CD4-positive, alpha-beta T cell (primary cell): ENCODE results near the gene GRM4. TPM values are rescaled to one million over a fixed set of nuclear protein-coding genes. Genes with fewer than 3 reads are reported as not detected.

Experiments
- ATAC-seq: fragments of 200-7000 bp; cut with Tn5 transposase; one replicate; pipeline ENCODE4 v1.10.0; 2022; ENCODE audit warnings: mild to moderate bottlenecking; ENCODE audit not compliant: poor library complexity
- CTCF ChIA-PET: fragments of 350-600 bp; sonication (Branson Sonifier 250); formaldehyde crosslinking; loops from one replicate; lab custom pipeline; 2021; ENCODE audit warnings: antibody characterized with exemption, inconsistent platforms; lab: Charles Lee
- POLR2A ChIA-PET: fragments of 350-600 bp; sonication (Branson Sonifier 250); formaldehyde crosslinking; loops from one replicate; lab custom pipeline; 2021; ENCODE audit warnings: antibody characterized with exemption, inconsistent platforms; lab: Charles Lee
- DNase-seq, 14 experiments: peaks; one replicate each; pipeline ENCODE4 v3.0.0-alpha.2; 2013 to 2020; ENCODE audit warnings: mixed read lengths in 2 of 14
- H3K27ac ChIP-seq, 2 donors: one replicate each; pipeline versions ENCODE4 v1.5.1 to v1.7.0; 2013; ENCODE audit warnings: low read length in 2 of 2, low read depth in 1 of 2, mild to moderate bottlenecking in 1 of 2
- H3K27me3 ChIP-seq, 2 experiments: 1 replicate in 1 of 2; 2 replicates in 1 of 2; pipeline versions ENCODE4 v1.6.1 to v1.7.0; 2013; ENCODE audit warnings: low read length in 2 of 2, control low read depth in 1 of 2, mild to moderate bottlenecking in 1 of 2, moderate library complexity in 1 of 2; ENCODE audit not compliant: insufficient read depth in 2 of 2, control insufficient read depth in 1 of 2
- H3K36me3 ChIP-seq: one replicate; pipeline ENCODE4 v1.6.1; 2013; ENCODE audit warnings: low read length, control low read depth; ENCODE audit not compliant: insufficient read depth
- H3K4me1 ChIP-seq: one replicate; pipeline ENCODE4 v1.6.1; 2013; ENCODE audit warnings: low read length, control low read depth; ENCODE audit not compliant: insufficient read depth
- H3K4me3 ChIP-seq: one replicate; pipeline ENCODE4 v1.5.1; 2013; ENCODE audit warnings: mild to moderate bottlenecking, low read length, moderate library complexity
- H3K9me3 ChIP-seq, 2 experiments: 1 replicate in 1 of 2; 2 replicates in 1 of 2; pipeline versions ENCODE4 v1.6.1 to v1.7.0; 2013; ENCODE audit warnings: low read length in 2 of 2, mild to moderate bottlenecking in 2 of 2, control low read depth in 1 of 2, moderate library complexity in 1 of 2; ENCODE audit not compliant: control insufficient read depth in 1 of 2, insufficient read depth in 1 of 2
- H3K27ac Mint-ChIP-seq: one replicate; pipeline ENCODE4 v1.8.0; 2020; ENCODE audit warnings: mixed read lengths
- H3K27me3 Mint-ChIP-seq: one replicate; pipeline ENCODE4 v1.8.0; 2021; ENCODE audit warnings: mixed read lengths
- H3K36me3 Mint-ChIP-seq: one replicate; pipeline ENCODE4 v1.8.0; 2021; ENCODE audit warnings: low read depth, mixed read lengths
- H3K4me1 Mint-ChIP-seq: one replicate; pipeline ENCODE4 v1.8.0; 2021; ENCODE audit warnings: low read depth, mixed read lengths
- H3K4me3 Mint-ChIP-seq: one replicate; pipeline ENCODE4 v1.8.0; 2020; ENCODE audit warnings: mild to moderate bottlenecking, mixed read lengths
- H3K9me3 Mint-ChIP-seq: one replicate; pipeline ENCODE4 v1.8.0; 2020; ENCODE audit warnings: mixed read lengths
- CTCF ChIP-seq: fragments of 200-600 bp; IDR thresholded peaks from one replicate; pipeline ENCODE4 v1.8.0; 2022; ENCODE audit warnings: antibody characterized with exemption, mild to moderate bottlenecking
- intact Hi-C, 2 experiments: fragments of 100-400 bp; cut with DNase I in 1 of 2; cut with micrococcal nuclease in 1 of 2; formaldehyde crosslinking; loops; one replicate each; pipeline versions ENCODE4 v1.15.1 to v1.9.0; 2023 to 2025; cut with DNase I, micrococcal nuclease
- total RNA-seq, 174 experiments: library from RNA in 2 of 174; stranded (reverse) in 2 of 174; gene quantifications; one replicate each; pipeline ENCODE4 v1.2.3 and lab custom pipeline; 2021 to 2026

GRM4 gene
- total RNA-seq, 2 experiments from 2014 or later, result 0.08 TPM; not detected in 1

- CTCF ChIA-PET, result no interaction called here
- no peak overlapping the region for H3K27ac Mint-ChIP-seq
Measured at GRCh38 chr6:34031625-34032383, 114.1 kb downstream of the GRM4 start.

DNA sequence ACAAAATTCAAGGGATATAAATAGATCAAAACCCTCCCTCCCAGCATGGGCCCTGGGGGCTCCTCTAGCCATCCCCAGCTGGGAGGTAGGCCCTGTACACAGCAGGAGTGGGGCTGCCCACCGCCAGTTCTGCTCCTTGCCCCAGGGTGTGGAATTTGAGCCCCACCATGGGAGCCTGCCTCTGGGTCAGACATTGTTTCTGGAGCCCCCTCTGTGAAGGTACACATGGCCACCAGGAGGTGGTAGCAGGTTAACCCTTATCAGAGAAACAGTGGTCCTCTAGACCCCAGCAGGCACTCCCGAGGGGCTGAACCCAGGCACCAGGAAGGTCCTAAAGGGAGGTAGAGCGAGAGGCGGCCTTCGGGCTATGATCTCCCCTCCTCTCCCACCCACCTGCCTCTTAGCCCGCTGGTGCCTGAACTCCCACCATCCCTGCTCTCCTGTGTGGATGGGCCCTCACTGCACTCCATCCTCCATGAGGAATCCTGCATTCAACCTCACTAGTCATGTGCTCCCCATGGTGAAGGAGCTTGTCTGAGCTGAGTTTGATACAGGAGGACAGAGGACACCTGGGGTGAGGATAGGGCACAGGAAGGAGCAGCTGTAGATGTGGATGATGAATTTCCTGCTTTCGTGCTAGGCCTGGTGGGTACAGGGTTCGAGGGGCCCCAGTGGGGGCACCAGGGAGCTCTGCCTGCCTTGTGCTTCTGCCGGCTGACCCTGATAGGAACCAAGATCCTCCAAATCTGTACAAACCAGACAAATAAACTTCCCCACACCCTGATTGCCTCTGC lies 114.9 kb downstream of the GRM4 start:
- CTCF ChIA-PET, result no interaction called here
- POLR2A ChIA-PET, result no interaction called here
- H3K27ac Mint-ChIP-seq, result no peak overlapping the region
- H3K27me3 Mint-ChIP-seq, result no peaks in the 10 kb centered on the region
- no peaks in the 10 kb centered on the region for H3K36me3 Mint-ChIP-seq
- no peak overlapping the region for H3K4me3 ChIP-seq
- no peaks in the 10 kb centered on the region for H3K9me3 Mint-ChIP-seq
- peaks cover 4% of the 10 kb centered on the region for H3K4me1 ChIP-seq
- no peaks in the 10 kb centered on the region for H3K36me3 ChIP-seq
- no peak overlapping the region for H3K4me3 Mint-ChIP-seq
- TF ChIP-seq CTCF, result no peak
- no peak overlapping the region for H3K27ac ChIP-seq
- no peaks in the 10 kb centered on the region for H3K4me1 Mint-ChIP-seq
- no peak for DNase-seq
- intact Hi-C loops, result no loop called here
- no peaks in the 10 kb centered on the region for H3K9me3 ChIP-seq
- ATAC-seq, result no peak
- H3K27me3 ChIP-seq, result no peaks in the 10 kb centered on the region

More at GRCh38 chr6:34031625-34032383, 114.1 kb downstream of the GRM4 start:
- peaks cover 4% of the 10 kb centered on the region for H3K4me1 ChIP-seq
- Mint-ChIP-seq H3K27me3 (no peaks in the 10 kb centered on the region), H3K9me3 (no peaks in the 10 kb centered on the region), H3K36me3 (no peaks in the 10 kb centered on the region), H3K4me3 (no peak overlapping the region), H3K4me1 (no peaks in the 10 kb centered on the region)
- DNase-seq (no peak), ATAC-seq (no peak)
- no peaks in the 10 kb centered on the region for H3K9me3 ChIP-seq
- H3K36me3 ChIP-seq, result no peaks in the 10 kb centered on the region
- H3K4me3 ChIP-seq, result no peak overlapping the region
- no peaks in the 10 kb centered on the region for H3K27me3 ChIP-seq
- POLR2A ChIA-PET, result no interaction called here
- no peak overlapping the region for H3K27ac ChIP-seq
- intact Hi-C loops, result no loop called here
- no peak for TF ChIP-seq CTCF

DNA sequence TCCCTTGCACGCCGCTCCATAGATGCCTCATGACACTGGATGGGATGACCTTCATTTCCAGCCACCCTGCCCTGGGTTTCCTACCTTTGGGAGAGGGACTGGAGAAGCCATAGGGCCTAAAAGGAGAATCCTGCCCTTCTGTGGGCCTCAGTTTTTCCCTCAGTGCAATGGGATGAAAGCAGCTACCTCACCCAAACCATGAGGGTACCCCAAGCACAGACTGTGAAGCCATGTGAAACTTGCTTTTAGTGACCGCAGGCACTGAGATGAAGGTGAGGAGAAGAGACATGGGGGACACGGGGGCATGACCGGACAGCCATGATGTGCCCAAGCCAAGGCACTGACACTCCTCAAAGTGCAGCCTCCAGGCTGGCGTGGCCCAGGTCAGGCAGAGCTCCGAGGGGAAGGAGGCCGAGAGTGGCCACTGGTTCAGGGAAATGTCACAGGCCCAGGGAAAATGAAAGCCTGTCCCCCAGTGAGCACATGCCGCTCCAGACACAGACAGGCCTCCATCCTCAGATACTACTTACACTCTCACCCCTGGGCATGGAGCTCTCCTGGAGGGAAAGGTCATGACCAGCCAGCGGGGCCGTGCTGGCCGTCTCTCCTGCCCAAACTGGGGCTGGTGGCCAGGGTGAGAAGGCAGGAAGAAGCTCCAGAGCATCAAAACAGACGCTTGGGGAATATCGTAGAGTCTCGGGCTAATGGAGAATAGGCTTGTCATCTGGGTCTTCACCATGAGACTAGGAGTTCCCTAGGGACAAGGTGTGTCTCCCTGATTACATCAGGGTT lies 116.2 kb downstream of the GRM4 start:
- Histone ChIP-seq H3K27me3 (no peaks in the 10 kb centered on the region), H3K27ac (no peak overlapping the region), H3K36me3 (no peaks in the 10 kb centered on the region), H3K4me1 (peaks cover 4% of the 10 kb centered on the region), H3K4me3 (no peak overlapping the region), H3K9me3 (no peaks in the 10 kb centered on the region)
- ATAC-seq, result no peak
- H3K9me3 Mint-ChIP-seq, result no peaks in the 10 kb centered on the region
- H3K4me1 Mint-ChIP-seq, result no peaks in the 10 kb centered on the region
- no peaks in the 10 kb centered on the region for H3K27me3 Mint-ChIP-seq
- no peak overlapping the region for H3K27ac Mint-ChIP-seq
- intact Hi-C loops, result loop anchor here in 1 of 2 experiments (5.0 kb wide), 1 partner anchor 442 kb away; no protein-coding TSS in a partner anchor
- TF ChIP-seq CTCF, result no peak
- no peak overlapping the region for H3K4me3 Mint-ChIP-seq
- POLR2A ChIA-PET, result no interaction called here
- CTCF ChIA-PET, result interaction anchor here (6.3 kb wide), 1 partner anchor 258 kb away, joined by 39 read pairs; no protein-coding TSS in a partner anchor
- no peak for DNase-seq
- no peaks in the 10 kb centered on the region for H3K36me3 Mint-ChIP-seq
